Loucy (cell line): ENCODE measurements around the gene ANKRD33.
"Not testable (repeated sequence)": the region's sequence is repeated elsewhere in the genome, so short reads cannot be mapped to it uniquely, and the experiment has no call there.

Experiments used
- H2AFZ ChIP-seq: fragments of 200-600 bp; sonication (generic); 2 replicates; pipeline ENCODE4 v1.6.0; 2016; ENCODE audit warnings: antibody characterized with exemption, mild to moderate bottlenecking, low read length, moderate library complexity
- H3F3A ChIP-seq: fragments of 200-600 bp; 2 replicates; pipeline ENCODE4 v1.6.0; 2016; ENCODE audit warnings: antibody characterized with exemption, low read depth, mild to moderate bottlenecking
- H3K27me3 ChIP-seq: fragments of 200-600 bp; sonication (generic); 2 replicates; pipeline ENCODE4 v1.6.1; 2014; ENCODE audit warnings: low read length, mild to moderate bottlenecking; ENCODE audit not compliant: insufficient read depth, poor library complexity, severe bottlenecking
- H3K36me3 ChIP-seq: fragments of 200-600 bp; sonication (generic); 2 replicates; pipeline ENCODE4 v1.6.1; 2016; ENCODE audit warnings: low read length; ENCODE audit not compliant: insufficient read depth
- H3K4me1 ChIP-seq: fragments of 200-600 bp; sonication (generic); 2 replicates; pipeline ENCODE4 v1.5.1; 2014; ENCODE audit warnings: low read length, mild to moderate bottlenecking; ENCODE audit not compliant: insufficient read depth, poor library complexity, severe bottlenecking
- H3K4me2 ChIP-seq: fragments of 200-600 bp; sonication (generic); 2 replicates; pipeline ENCODE4 v1.6.0; 2014; ENCODE audit warnings: antibody characterized with exemption, low read length, low read depth, mild to moderate bottlenecking; ENCODE audit not compliant: poor library complexity, severe bottlenecking
- H3K4me3 ChIP-seq: fragments of 200-600 bp; sonication (generic); 2 replicates; pipeline ENCODE4 v1.5.1; 2014; ENCODE audit warnings: low read length, mild to moderate bottlenecking, mixed read lengths; ENCODE audit not compliant: poor library complexity, severe bottlenecking
- H3K79me2 ChIP-seq: fragments of 200-600 bp; sonication (generic); 2 replicates; pipeline ENCODE4 v1.6.1; 2014; ENCODE audit warnings: low read length; ENCODE audit not compliant: insufficient read depth
- H3K9ac ChIP-seq: fragments of 200-600 bp; sonication (generic); 2 replicates; pipeline ENCODE4 v1.6.0; 2014; ENCODE audit warnings: mild to moderate bottlenecking, low read depth, low read length, moderate library complexity; ENCODE audit not compliant: poor library complexity, severe bottlenecking
- H3K9me2 ChIP-seq: fragments of 200-600 bp; sonication (generic); replicated peaks from 2 replicates; pipeline ENCODE4 v1.6.1; 2016; ENCODE audit warnings: low read depth, low read length, mixed read lengths
- H3K9me3 ChIP-seq: fragments of 200-600 bp; sonication (generic); 2 replicates; pipeline ENCODE4 v1.6.1; 2014; ENCODE audit warnings: mild to moderate bottlenecking, antibody characterized with exemption, low read length, low read depth; ENCODE audit not compliant: insufficient read depth
- H4K20me1 ChIP-seq: fragments of 200-600 bp; sonication (generic); 2 replicates; pipeline ENCODE4 v1.6.0; 2014; ENCODE audit warnings: antibody characterized with exemption, low read length, mild to moderate bottlenecking; ENCODE audit not compliant: insufficient read depth, poor library complexity, severe bottlenecking
- EZH2phosphoT487 ChIP-seq: fragments of 200-600 bp; IDR thresholded peaks from 2 replicates; pipeline ENCODE4 v1.6.1; 2018; ENCODE audit warnings: antibody characterized with exemption, mild to moderate bottlenecking, moderate library complexity, borderline replicate concordance
- TF ChIP-seq, protein P1 (sequence below): fragments of 200-600 bp; sonication (generic); conservative IDR thresholded peaks from 2 replicates; pipeline ENCODE4 v1.5.1; 2014; ENCODE audit warnings: mild to moderate bottlenecking, antibody characterized with exemption, low read length

ANKRD33 gene

DNA sequence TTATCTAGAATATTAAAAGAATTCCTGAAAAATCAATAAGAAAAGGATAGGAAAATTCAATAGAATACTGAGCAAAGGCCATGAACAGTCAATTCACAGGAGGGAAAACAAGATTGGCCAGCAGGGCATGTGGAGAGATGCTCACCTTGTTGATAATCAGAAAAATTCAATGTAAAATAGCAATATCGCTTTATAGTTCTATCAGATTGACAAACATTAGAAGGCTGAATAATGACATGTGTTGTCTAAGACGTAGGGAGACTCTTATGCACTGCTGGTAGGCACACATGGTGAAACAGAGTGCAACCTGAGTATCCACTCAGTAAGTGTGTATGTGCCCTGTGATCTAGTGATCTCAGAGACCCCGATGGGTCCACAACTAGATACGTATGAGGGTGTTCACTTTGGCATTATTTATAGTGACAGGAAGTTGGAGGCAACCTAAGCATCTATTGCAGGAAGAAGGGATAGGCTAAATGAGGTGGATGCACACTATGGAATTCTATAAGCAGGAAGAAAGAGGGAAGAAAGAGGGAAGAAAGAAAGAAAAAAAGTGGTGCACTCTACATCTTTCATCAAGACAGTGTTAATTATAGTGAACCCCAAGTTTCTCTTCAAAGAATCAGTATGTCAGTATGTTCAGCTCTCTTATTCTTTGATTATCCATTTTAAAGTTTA lies 3.8 kb upstream of the ANKRD33 start:
- Histone ChIP-seq H3K36me3 (no peaks in the 10 kb centered on the region), H3K9me2 (no peaks in the 10 kb centered on the region), H4K20me1 (no peaks in the 10 kb centered on the region), H3K4me2 (no peak overlapping the region), H3K4me3 (no peak overlapping the region), H3K79me2 (no peaks in the 10 kb centered on the region), H3F3A (no peaks in the 10 kb centered on the region), H3K4me1 (peaks cover 15% of the 10 kb centered on the region), H2AFZ (no peak overlapping the region), H3K9ac (no peak overlapping the region), H3K27me3 (no peaks in the 10 kb centered on the region), H3K9me3 (no peaks in the 10 kb centered on the region)
- TF ChIP-seq, protein P1, sequence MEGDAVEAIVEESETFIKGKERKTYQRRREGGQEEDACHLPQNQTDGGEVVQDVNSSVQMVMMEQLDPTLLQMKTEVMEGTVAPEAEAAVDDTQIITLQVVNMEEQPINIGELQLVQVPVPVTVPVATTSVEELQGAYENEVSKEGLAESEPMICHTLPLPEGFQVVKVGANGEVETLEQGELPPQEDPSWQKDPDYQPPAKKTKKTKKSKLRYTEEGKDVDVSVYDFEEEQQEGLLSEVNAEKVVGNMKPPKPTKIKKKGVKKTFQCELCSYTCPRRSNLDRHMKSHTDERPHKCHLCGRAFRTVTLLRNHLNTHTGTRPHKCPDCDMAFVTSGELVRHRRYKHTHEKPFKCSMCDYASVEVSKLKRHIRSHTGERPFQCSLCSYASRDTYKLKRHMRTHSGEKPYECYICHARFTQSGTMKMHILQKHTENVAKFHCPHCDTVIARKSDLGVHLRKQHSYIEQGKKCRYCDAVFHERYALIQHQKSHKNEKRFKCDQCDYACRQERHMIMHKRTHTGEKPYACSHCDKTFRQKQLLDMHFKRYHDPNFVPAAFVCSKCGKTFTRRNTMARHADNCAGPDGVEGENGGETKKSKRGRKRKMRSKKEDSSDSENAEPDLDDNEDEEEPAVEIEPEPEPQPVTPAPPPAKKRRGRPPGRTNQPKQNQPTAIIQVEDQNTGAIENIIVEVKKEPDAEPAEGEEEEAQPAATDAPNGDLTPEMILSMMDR = no peak
- TF ChIP-seq EZH2phosphoT487 = no peak

DNA sequence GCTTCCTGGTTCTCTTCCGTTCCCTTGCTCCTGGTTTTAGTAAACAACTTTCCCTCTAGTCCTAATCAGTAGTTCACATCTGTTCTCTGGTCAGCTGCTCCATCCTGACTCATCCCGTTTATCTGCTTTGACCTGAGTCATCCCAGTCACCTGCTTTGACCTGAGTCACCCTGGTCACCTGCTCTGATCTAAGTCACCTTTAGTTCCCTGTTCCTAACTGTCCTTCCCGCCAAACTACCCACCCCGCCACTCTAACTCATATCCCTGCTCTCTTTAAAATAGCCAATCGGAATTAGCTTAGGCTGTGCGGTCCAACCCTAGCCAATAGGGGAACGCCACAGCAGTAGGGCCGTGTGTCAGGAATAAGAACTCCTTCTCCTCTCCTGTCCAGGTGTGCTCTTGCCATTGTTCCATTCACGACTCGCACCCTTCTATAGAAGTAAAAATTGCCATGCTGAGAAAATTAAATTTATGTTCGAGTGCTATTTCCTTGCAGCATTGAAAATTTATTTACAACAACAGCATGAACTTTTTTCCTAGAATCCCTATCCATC lies 3.1 kb upstream of the ANKRD33 start:
- Histone ChIP-seq H3F3A (no peaks in the 10 kb centered on the region), H4K20me1 (no peaks in the 10 kb centered on the region), H3K9ac (no peak overlapping the region), H3K9me2 (no peaks in the 10 kb centered on the region), H3K79me2 (no peaks in the 10 kb centered on the region), H2AFZ (no peak overlapping the region), H3K4me2 (no peak overlapping the region), H3K9me3 (no peaks in the 10 kb centered on the region), H3K36me3 (no peaks in the 10 kb centered on the region), H3K27me3 (no peaks in the 10 kb centered on the region), H3K4me3 (no peak overlapping the region), H3K4me1 (peaks cover 15% of the 10 kb centered on the region)
- TF ChIP-seq EZH2phosphoT487 = no peak
- TF ChIP-seq, protein P1 = no peak

DNA sequence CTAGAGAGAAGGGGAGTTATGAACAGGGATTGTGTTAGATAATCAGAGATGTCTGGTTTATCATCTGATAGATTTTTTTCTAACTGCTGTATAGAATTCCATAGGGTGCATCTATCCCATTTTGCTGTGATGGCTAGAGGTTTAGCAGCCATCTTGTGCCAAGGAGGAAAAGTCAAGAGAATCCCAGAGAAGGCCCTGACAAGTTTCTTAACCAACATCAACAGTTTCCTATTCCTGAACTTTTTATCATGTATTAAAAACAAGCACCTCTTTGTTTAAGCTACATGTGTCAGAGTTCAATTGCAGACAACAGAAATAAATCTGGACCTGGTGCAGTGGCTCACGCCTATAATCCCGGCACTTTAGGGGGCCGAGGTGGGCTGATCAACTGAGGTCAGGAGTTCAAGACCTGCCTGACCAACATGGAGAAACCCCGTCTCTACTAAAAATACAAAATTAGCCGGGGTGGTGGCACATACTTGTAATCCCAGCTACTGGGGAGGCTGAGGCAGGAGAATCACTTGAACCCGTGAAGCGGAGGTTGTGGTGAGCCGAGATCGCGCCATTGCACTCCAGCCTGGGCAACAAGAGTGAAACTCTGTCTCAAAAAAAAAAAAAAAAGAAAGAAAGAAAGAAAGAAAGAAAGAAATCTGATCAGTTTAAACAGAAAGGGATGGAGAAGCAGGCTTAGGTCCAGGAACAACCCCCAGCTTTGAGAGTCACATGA lies 2.4 kb upstream of the ANKRD33 start:
- H3K36me3 ChIP-seq = not testable (repeated sequence)

More for the DNA sequence above, 2.4 kb upstream of the ANKRD33 start:
- H3K4me3 ChIP-seq = peak overlapping the region; percentile 25
- not testable (repeated sequence) for H3F3A ChIP-seq, H3K9me2 ChIP-seq, H3K9me3 ChIP-seq, H4K20me1 ChIP-seq, H3K9ac ChIP-seq, H3K27me3 ChIP-seq, H3K79me2 ChIP-seq
- peak overlapping the region; percentile 47 for H3K4me2 ChIP-seq
- peak overlapping the region; percentile 68; the same call in 1 of the 2 replicates for H2AFZ ChIP-seq
- H3K4me1 ChIP-seq = peaks cover 15% of the 10 kb centered on the region
